ENCODE measurements around the gene ACTR6.
"Not testable (repeated sequence)": the region's sequence is repeated elsewhere in the genome, so short reads cannot be mapped to it uniquely, and the experiment has no call there.

ACTR6 gene

DNA sequence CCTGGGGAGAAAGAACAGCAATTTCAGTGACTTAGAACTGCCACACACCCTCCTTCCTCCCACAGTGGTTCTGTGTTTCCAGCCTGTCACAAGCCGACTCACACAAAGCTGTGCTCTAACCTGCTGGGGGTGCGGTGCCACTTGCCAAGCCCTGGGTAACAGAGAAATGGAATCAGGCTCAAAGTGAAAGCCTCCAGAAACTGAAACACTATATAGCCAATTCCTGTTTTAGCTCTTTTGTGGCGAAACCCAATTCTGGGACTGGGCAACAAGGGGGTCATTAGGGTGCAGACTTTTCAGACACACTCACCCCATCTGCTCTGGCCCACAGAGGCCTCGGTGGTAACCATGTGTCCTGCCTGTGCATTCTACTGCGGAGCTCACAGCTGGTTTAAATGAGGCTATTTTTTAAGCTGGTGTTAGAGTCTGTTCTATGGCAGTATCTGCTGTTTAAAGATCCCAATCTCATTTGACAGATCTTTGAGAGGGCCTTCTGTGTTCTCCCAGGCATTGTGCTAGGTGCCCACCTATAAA is 15.2 kb upstream of the ACTR6 start:
- no peak for DNase-seq

DNA sequence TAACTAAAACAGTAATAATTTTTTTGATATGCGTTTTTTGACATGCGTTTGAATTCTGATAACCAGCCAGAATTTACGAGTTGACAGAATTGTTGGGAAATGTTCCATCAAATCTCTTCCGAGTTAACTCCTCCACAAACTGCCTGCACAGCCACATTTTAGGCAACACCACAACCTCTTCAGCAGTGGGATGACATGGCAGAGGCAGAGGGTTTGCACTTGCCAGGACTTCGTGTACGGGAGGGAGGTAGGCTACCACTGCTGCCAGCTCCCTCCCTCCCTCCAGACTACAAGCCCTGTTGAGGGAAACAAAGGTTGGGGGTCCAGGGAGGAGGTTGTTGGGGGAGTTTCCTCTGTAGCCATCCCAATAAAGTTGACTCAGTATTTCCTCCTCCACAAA is 14.5 kb upstream of the ACTR6 start:
- no peak for DNase-seq

DNA sequence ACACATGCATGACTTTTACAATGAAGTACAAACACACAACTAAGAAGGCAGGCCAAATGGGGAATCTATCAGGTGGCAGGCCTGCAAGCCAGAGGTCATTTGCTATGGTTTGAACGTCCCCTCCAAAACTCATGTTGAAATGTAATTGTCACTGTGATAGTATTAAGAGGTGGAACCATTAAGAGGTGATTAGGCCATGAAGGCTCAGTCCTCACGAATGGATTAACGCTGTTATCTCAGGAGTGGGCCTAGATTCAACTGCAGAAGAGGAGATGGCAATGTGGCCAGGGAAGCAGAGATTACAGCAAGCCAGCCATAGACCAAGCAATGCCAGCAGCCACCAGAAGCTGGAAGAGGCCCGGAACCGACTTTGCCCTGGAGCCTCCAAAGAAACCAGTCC is 13.5 kb upstream of the ACTR6 start:
- no peak for DNase-seq

DNA sequence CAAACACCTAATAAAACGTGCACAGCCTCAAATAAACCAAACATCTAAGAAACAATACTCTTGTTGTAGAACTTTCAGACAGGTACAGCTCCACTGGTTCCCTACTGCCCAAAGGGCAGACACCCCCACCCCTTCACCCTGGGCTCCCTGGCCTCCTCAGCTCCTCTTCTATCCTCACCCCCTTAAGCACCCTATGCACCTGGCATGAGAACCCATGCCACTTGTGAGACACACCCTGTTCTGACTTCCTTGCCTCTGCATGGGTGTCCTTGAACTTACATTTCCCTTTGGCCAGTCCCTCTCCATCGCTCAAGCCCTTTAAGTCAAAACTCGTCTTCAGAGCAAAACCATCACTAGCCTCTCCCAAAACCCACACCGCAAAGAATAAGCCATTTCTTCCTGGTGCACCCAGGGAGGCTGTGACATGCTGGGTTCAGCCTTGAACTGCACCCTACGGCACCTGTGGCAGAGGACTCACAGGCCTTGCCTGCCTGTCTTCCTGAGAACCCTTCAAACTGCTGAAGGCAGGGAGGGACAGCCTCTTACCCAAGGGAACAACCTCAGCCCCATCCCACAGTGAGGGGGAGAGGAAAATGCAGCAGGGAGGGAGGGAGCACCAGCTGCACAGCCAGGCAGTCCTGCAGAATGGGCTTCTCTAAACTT is 12.6 kb upstream of the ACTR6 start:
- no peak for DNase-seq

DNA sequence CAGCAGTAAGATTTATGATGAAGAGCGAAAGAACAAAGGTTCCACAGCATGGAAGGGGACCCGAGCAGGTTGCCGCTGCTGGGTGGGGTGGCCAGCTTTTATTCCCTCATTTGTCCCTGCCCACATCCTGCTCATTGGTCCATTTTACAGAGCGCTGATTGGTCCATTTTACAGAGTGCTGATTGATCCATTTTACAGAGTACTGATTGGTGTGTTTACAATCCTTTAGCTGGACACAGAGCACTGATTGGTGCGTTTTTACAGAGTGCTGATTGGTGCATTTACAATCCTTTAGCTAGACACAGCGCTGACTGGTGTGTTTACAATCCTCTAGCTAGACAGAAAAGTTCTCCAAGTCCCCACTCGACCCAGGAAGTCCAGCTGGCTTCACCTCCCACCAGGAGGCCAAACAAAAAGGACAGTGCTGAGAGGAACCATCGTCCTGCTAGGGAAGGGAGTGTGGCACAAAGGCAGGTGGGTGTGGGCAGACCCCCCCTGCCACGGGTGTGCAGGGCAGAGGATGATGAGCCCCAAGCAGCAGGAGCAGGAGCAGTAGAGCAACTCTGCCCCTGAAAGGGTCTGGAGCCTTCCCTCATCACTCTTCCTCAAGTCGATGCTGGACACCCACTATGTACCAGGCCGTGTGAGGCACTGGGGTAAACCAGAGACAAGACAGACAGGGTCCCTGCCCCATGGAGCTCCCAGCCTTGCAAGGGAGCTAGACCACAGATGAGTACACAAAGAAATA is 11.6 kb upstream of the ACTR6 start:
- not testable (repeated sequence) for DNase-seq

DNA sequence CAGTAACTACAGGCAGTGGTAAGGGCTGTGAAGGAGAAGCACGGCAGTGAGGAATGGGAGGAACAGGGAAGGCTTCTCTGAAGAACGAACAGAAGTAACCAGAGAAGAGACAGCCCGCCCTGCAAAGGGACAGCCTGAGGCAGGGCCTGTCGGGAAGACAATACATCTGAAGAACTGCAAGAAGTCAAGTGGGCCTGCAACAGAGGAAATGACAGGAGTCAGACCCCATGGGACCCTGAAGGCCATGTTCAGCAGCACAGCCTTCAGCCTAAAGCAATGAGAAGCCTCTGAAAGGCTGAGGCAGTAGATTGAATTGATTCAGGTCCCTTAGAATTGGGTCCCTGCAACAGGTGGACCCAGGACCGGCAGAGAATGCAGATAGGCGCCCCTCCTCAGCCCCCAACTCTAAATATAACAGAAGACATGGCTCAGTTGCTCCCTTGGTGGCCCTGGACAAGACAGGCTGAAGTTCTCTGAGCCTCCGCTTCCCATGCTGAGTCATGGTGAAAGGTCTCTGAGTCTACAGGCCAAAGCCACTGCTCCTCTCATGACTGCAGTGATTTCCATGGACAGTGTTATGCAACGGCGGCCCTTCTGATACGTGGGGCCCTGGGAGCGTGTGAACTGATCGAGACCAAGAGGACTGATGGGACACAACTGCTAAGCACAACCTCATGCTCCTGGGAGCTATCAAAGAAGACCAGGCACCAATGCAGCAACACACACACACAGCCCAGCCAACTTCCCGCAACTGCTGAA is 10.8 kb upstream of the ACTR6 start:
- no peak for DNase-seq

DNA sequence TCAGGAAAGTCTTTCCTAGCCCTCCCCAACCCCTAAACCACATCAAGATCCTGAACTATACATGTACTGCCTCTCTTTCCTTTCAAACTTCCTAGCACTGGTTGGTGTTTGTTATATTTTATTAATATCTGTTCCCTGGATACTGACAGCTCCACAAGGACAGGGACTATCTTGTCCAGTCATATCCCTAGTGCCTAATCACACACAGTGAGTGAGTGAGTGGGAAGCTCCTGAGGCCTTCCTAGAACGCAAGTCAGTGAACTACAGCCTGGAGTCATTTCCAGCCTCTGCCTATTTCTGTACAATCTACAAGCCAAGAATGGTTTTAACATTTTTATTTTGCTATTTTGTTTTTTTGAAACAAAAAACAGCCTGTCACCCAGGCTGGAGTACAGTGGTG is 7.5 kb upstream of the ACTR6 start:
- no peak for DNase-seq

DNA sequence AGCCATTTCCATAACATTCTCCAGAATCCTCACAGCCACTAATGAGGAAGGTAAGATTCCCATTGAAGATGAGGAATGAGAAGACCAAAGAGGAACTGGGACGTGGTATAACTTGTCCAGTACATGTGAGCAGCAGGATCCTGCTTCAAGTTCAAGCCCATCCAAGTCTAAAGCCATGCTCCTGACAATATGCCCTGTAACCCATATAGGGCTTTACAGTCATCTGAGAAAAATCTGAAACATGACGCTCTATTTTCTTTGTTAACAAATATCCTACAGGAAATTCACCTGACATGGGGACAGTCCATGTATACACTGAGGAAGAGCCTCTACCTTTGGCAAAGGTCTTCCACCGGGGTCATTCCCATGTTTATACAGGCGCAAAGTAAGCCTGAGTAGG is 3.1 kb upstream of the ACTR6 start:
- no peak for DNase-seq

DNA sequence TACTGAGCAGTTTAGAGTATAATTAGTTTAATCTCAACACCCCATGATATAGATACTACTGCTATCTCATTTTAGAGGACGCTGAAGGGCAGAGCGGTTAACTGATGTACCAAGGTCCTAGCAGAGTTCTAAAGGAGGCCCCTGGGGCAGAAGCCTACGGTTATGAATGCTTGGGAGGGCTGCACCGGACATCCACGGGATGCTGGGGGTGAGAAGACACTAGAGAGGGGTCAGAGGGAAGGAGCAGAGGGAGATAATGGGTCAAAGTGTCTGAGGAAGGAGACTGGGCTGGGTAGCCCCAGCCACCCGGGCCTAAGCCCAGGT is 1.6 kb upstream of the ACTR6 start:
- no peak for DNase-seq

DNA sequence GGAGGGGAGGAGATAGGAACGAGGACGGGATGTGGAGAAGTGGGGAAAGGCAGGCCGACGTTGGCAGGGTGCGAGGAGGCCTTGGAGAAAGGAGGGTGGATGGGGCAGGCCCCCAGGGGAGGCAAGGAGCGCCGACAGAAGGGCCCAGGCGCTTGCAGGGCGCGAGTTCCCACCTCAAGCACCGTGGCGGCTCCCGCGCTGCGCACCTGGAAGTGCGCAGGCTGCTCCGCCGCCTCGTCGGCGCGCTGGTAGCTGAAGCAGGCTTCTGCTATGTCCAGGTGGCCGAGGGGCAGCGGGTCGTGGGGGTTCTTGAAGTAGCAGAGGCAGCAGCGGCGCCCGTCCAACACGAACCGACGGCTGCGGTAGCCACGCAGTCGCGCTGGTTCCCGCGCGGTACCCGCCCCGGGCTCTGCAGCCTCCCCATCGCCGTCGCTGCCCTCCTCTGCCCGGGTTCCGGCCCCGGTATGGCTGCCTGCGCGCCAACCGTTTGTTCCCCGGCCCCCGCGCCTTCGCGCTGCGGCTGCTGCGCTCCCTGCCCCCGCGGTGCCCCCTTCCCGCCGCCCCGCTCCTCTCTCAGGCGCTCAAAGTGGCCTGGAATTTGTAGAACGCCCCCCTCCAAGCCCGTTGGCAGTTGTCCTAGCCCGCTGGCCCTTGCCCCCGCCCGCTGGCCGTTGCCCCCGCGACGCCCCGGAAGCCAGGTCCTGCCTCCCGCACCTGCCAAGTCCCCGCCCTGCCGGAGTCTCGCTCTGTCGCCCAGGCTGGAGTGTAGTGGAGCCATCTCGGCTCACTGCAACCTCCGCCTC is 1.1 kb upstream of the ACTR6 start:
- DNase-seq: peak; percentile 76

DNA sequence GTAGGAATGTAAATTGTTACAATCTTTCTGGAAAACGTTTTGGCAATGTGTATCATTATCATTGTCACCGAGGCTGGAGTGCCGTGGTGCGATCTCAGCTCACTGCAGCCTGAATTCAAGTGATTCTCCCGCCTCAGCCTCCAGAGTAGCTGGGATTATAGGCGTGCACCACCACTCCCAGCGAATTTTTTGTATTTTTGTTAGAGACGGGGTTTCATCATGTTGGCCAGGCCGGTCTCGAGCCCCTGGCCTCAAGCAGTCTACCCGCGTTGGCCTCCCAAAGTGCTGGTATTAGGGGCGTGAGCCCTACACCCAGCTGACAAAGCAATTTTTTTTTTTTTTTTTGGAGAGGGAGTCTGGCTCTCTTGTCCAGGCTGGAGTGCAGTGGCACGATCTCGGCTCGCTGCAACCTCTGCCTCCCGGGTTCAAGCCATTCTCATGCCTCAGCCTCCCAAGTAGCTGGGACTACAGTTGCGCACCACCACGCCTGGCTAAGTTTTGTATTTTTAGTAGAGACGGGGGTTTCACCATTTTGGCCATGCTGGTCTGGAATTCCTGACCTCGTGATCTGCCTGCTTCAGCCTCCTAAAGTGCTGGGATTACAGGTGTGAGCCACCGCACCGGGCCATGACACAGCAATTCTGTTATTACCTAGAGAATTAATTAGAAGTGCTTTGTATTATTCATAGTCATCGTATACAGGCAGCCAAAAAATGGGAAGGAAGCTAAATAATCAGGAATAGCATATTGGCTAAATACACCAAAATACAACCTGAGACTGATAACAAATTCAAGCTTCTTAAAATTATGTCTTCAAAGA is 1.2 kb downstream of the ACTR6 start:
- DNase-seq: no peak

DNA sequence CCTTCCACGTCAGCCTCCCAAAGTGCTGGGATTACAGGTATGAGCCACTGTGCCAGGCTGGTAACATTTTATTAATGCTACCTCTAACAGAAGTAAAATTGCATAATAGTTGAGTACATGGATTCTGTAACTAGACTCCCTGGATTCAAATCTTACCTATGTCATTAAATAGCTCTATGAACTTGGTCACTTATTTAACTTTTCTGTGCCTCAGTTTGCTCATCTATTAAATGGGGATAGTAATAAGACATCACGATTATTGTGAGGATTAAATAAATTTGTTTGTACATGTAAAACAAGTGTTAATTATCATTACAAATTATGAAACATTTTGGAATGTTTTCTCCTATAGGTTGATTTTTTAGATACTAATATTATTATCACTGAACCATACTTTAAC is 6.7 kb downstream of the ACTR6 start:
- no peak for DNase-seq

DNA sequence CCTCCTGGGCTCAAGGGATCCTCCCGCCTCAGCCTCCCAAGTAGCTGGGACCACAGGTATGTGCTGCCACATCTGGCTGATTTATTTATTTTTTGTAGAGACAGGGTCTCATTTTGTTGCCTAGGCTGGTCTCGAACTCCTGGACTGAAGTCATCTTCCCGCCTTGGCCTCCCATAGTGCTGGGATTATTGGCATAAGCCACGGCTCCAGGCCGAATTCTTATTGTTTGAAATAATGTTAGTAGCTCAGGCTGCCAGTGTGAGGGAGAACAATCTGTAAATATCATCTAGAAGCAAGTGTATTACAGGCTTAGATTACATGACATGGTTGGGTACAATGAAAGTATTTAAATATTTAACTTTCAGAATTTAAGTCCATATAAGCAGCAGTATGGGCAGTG is 8.2 kb downstream of the ACTR6 start:
- no peak for DNase-seq

DNA sequence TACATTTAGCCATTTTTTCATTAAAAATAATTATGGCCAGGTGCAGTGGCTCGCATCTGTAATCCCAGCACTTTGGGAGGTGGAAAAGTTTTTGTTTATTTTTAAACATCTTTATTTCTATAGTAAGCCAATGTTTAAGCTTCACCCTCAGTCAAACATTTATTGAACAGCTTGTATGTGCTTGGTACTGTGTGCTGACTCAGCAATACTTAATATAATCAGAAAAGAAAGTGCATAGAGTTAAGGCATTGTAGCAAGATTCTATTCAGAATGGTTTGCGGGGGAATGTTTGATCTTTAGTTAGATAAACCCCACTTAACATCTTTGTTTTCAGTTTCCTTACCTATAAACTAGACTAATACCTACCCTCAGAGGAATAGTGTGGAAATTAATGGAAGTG is 11.1 kb downstream of the ACTR6 start:
- no peak for DNase-seq

DNA sequence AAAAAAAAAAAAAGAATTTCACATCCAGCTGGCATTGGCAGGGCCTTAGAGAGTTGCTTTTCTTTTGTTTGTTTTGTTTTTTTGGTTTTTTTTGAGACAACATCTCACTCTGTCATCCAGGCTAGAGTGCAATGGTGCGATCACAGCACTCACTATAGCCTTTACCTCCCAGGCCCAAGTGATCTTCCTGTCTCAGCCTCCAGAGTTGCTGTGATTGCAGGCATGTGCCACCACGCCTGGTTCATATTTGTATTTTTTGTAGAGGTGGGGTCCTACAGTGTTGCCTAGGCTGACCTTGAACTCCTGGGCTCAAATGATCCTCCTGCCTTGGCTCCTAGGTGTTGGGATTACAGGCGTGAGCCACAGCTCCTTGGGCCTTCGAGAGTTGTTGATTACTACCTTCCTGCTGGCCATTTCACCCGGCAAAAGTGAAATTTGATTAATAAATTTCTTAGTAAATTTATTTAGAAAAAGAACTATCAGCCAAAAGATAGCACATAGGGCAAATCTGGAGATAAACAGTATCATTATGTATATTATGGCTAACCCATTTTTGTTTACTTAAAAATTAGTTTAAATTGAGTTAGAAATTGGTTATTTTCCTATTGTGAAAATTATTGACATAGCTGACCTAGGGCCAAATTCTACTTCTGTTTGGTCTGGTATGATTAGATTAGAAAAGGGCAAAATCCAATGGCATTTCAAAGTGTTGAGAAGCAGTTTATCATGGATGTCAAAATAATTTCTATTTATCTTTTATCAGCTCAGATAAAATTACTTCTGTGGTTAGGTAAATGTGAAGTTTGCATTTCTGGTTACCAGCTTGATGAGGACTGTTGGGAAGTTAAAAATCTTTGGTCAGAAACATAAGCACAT is 12.6 kb downstream of the ACTR6 start:
- no peak for DNase-seq

DNA sequence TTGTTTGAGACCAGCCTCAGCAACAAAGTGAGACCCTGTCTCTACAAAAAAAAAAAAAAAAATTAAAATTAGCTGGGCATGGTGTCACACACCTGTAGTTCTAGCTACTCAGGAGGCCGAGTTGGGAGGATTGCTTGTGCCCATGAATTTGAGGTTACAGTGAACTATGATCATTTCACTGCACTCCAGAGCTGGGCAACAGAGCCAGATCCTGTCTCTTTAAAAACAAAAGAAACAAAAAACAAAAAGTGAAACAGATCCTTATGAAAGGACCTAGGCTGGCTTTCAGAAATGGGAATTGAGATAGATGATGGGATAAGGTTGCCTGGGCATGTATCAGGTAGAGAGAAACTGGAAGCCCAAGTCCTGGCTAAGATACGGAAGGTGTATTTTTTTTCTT is 13.9 kb downstream of the ACTR6 start:
- DNase-seq: no peak

DNA sequence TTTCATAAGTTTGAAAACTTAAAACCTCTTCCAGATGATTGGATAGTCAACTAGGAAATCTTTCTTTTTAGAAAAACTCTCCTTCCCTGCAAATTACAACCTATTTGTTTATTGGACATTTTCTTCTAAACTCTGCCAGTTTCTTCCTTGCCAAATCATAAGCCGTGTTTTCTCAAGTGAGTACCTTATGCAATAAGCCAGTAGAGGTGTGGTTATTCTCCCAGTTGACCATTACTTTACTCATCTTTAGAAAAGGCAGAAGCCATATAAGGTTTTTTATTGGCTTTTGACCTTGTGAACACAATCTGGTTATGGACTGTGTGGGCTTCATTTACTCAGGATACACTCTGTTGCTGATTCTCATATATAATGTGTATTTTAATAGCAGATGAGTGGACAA is 14.6 kb downstream of the ACTR6 start:
- DNase-seq: no peak

DNA sequence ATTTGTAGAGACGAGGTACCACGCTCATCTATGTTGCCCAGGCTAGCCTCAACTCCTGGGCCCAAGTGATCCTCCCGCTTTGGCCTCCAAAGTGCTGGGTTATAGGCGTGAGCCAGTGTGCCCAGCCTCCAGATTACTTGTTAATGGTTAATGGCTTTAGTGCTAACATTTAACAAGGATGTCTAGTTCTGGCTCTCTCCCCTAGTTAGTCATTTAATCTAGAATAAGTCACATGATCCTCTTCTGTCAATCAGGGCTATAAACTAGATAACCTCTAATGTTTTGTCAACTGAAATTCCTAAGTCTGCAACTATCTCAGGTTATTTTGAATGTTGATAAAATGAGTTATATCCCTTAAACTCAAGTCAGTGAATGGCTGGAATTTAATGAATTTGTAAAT is 15.7 kb downstream of the ACTR6 start:
- no peak for DNase-seq

DNA sequence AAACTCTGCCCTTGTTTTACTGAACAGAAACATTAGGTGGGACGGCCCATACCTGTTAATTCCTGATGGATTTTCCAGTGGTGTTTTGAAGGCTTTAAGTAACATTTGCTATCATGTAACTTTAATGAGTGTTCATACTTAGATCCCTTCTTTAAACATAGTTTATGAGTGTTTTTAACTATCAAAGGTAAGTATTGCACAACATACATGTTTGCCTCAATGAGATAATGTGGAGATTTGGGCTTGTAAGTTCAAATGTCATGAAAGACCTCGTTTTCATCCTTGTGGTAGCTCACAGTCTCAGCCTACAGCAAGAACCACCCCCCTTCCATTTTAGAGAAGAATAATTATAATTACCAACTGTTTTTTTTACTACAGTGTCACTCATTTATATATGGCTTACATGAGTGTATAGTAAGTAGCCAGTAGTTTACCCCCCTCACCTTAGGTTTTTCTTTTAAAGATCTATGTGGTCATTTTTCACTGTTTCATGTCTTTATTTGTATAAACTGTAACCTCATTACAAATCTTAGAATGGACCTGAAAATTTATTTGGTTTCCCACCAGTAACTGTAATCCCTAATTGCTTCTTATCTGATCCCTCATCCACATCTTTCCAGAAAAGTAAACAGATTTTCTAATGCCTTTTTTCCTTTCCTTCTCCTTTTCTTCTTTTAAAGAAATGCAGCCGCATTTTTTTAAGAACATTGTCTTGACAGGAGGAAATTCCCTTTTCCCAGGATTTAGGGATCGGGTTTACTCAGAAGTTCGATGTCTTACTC is 18.9 kb downstream of the ACTR6 start:
- DNase-seq: no peak

DNA sequence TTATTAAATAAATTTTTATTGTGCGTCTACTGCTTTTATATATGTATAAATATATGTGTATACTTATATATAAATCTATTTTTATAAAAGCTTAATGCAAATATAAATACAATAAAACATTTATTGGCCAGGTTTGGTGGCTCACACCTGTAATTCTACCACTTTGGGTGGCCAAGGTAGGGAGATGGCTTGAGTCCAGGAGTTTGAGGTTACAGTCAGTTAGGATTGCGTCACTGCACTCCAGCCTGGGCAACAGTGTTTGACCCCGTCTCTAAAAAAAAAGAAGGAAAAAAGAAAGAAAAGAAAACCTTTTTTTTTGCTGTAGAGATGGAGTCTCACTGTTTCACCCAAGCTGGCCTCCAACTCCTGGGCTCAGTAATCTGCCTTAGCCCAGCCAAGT is 20.9 kb downstream of the ACTR6 start:
- DNase-seq: peak; percentile 53
